Ishikawa (cell line): ENCODE results near the gene NSMCE3.

Source experiments
- CREB1 ChIP-seq: IDR thresholded peaks from 2 replicates; pipeline ENCODE4 v1.6.1; 2012; ENCODE audit warnings: low read depth
- EGR1 ChIP-seq: IDR thresholded peaks from 2 replicates; pipeline ENCODE4 v1.6.1; 2012
- EP300 ChIP-seq: IDR thresholded peaks from 2 replicates; pipeline ENCODE4 v1.6.1; 2012; ENCODE audit warnings: borderline replicate concordance
- NFIC ChIP-seq: IDR thresholded peaks from 2 replicates; pipeline ENCODE4 v1.6.1; 2012
- RAD21 ChIP-seq: IDR thresholded peaks from 2 replicates; pipeline ENCODE4 v1.6.1; 2012; ENCODE audit warnings: low read depth
- TAF1 ChIP-seq: IDR thresholded peaks from 2 replicates; pipeline ENCODE4 v1.6.1; 2012; ENCODE audit warnings: low read depth, mild to moderate bottlenecking
- TCF12 ChIP-seq: IDR thresholded peaks from 2 replicates; pipeline ENCODE4 v1.6.1; 2012; ENCODE audit warnings: low read depth
- TEAD4 ChIP-seq: IDR thresholded peaks from 2 replicates; pipeline ENCODE4 v1.6.1; 2012
- ZBTB7A ChIP-seq: IDR thresholded peaks from 2 replicates; pipeline ENCODE4 v1.6.1; 2012; ENCODE audit warnings: low read depth
- TF ChIP-seq, protein P1 (sequence below): IDR thresholded peaks from 2 replicates; pipeline ENCODE4 v1.6.1; 2012
- TF ChIP-seq, protein P2 (sequence below): IDR thresholded peaks from 2 replicates; pipeline ENCODE4 v1.6.1; 2012

DNA sequence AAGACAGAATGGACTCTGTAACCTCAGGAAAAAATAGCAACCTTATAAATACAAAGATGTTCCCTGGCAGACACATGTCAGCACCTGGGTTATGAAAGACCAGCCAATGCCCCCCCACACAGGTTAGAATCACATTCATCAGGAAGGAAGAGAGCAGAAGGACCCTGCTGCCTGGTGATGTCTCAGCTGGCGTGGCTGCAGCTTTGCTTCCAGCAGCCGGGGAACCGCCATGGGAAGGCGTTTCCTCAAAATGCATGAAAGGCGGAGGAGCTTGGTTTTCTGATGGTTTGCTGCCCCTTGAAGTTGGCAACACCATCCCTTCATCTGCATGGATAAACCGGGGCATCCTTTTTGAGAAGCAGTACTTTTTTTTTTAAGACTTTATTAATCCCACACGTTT lies 10.9 kb upstream of the NSMCE3 start:
- TF ChIP-seq, protein P1, sequence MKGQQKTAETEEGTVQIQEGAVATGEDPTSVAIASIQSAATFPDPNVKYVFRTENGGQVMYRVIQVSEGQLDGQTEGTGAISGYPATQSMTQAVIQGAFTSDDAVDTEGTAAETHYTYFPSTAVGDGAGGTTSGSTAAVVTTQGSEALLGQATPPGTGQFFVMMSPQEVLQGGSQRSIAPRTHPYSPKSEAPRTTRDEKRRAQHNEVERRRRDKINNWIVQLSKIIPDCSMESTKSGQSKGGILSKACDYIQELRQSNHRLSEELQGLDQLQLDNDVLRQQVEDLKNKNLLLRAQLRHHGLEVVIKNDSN = no peak
- TF ChIP-seq, protein P2, sequence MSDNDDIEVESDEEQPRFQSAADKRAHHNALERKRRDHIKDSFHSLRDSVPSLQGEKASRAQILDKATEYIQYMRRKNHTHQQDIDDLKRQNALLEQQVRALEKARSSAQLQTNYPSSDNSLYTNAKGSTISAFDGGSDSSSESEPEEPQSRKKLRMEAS = no peak
- TF ChIP-seq ZBTB7A = no peak
- no peak for TF ChIP-seq TEAD4
- no peak for TF ChIP-seq EP300
- TF ChIP-seq RAD21 = no peak
- TF ChIP-seq EGR1 = no peak
- TF ChIP-seq TAF1 = no peak
- no peak for TF ChIP-seq TCF12
- no peak for TF ChIP-seq CREB1
- no peak for TF ChIP-seq NFIC
